Measurements from ENCODE around the gene MIER2.

Gene MIER2

DNA sequence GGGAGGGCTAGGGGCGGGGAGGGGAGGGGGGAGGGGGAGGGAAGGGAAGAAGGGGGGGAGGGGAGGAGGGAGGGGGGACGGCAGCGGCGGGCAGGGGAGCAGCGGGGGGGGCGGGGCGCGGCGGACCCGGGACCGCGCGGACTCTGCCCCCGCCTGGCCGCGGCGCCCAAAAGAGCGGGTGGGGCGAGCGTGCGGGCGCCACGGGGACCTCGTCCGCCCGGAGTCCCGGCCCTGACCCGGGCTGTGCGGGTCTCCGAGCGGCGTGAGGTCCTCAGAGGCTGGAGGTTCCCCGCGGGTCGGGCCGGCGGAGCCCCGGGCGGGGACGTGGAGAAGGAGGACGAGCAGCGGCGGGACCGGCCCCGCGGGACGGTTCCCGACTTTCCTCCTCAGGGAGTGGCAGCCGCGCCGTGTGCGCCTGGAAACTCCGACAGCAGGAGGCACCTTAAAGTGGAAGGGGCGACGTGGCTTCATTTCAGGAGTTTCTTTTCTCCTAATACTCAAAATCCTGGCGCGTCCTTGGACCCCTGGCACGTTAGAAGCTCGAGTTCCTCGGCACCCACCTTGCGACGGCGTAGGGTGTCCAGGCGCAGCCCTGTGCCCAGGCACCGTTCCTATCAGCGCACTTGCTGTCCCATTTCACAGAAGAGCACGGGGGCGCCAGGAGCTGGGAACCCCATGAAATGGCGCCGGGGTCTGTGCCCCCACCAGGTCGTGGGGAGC is 52.9 kb downstream of the MIER2 start:
- no peak overlapping the region for H3K4me3 ChIP-seq (replicated peaks; ENCODE audit: insufficient read depth, low read length)

DNA sequence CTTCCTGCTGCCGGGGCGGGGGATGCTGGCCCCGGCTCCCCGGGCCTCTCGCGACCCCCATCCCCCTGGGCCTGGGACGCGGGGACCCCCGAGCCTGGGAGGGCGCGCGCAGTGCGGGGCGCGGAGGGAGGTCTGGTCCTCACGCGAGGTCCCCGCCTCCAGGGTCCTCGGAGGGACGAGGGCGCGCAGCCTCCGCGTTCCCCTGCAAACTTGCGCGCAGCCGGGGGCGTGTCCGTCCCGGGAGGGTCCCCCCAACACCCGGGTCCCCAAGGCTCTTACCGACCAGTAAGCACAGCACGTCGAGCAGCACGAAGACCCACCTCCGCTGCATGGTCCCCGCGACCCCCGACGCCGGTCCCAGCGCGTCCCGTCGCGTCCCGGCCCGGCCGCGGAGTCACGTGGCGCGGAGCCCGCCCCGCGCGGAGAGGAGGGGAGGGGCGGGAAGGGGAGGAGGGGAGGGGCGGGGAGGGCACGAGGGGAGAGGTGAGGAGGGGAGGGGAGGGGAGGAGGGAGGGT is 53.5 kb downstream of the MIER2 start, which contains the start of gene PLPP2:
Gene PLPP2 (minus strand): TSS at position 398 of the 516 bp plus-strand sequence. CDS start 67 bp downstream, at position 331.
- Histone ChIP-seq H3K27ac (replicated peaks) (no peak within 1 kb of the TSS), H3K27me3 (ENCODE audit: insufficient read depth, poor library complexity, severe bottlenecking) (peaks cover 18% of the 10 kb centered on the region), H3K4me3 (replicated peaks; ENCODE audit: insufficient read depth, low read length) (no peak within 1 kb of the TSS)
- no peak for DNase-seq (ENCODE audit: low read depth in 1 of 2, low spot score in 1 of 2)
- no peak for TF ChIP-seq SPI1 (IDR thresholded peaks at IDR 0.05; ENCODE audit: borderline replicate concordance, low read depth)
- TF ChIP-seq GABPA (IDR thresholded peaks at IDR 0.05; ENCODE audit: low read depth): no peak
- no peak for TF ChIP-seq POLR2AphosphoS5 (IDR thresholded peaks at IDR 0.05; ENCODE audit: low read depth)
- TF ChIP-seq REST (IDR thresholded peaks at IDR 0.05; ENCODE audit: insufficient replicate concordance, low read depth): no peak
- no peak for TF ChIP-seq CTCF (IDR thresholded peaks at IDR 0.05; ENCODE audit: insufficient read depth, low read length)

More for the DNA sequence above, 52.9 kb downstream of the MIER2 start:
- DNase-seq (ENCODE audit: low read depth in 1 of 2, low spot score in 1 of 2): no peak
- TF ChIP-seq REST (IDR thresholded peaks at IDR 0.05; ENCODE audit: insufficient replicate concordance, low read depth): no peak
- TF ChIP-seq CTCF (IDR thresholded peaks at IDR 0.05; ENCODE audit: insufficient read depth, low read length): no peak
- TF ChIP-seq POLR2AphosphoS5 (IDR thresholded peaks at IDR 0.05; ENCODE audit: low read depth): no peak
- TF ChIP-seq SPI1 (IDR thresholded peaks at IDR 0.05; ENCODE audit: borderline replicate concordance, low read depth): no peak
- TF ChIP-seq GABPA (IDR thresholded peaks at IDR 0.05; ENCODE audit: low read depth): no peak
- Histone ChIP-seq H3K27ac (replicated peaks) (no peak overlapping the region), H3K27me3 (ENCODE audit: insufficient read depth, poor library complexity, severe bottlenecking) (peaks cover 18% of the 10 kb centered on the region)

DNA sequence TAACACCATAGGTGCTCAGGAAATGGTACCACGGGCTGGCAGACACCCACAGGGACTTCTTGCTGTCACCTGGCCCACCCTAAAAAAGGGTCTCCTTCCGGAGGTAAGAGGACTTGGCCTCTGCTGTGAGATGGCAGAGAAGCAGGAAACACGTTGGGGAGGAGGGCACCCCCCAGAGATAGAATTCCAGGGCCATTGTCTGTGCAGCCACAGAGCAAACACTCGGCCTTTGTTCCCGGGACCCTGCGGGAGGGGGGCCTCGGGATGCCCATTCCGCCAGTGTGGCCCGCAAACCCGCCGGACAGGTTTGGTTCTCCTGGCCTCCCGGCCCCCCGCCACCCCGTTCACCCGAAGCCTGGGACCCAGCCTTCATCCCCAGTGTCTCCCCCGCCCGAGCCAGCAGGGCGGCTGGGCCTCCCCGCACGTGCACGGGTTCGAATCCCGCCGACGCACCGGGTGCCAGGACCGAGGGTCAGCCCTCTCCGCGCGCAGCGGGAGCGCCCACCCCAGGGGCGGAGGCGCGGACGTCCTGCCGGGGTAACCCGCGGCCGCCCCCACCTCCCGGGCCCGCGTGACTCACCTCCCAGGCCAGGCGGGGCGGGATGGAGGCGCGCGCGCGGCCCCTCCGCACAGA is 54.1 kb downstream of the MIER2 start:
- Histone ChIP-seq H3K4me3 (replicated peaks; ENCODE audit: insufficient read depth, low read length) (no peak overlapping the region), H3K27ac (replicated peaks) (no peak overlapping the region), H3K27me3 (ENCODE audit: insufficient read depth, poor library complexity, severe bottlenecking) (peaks cover 18% of the 10 kb centered on the region)
- TF ChIP-seq GABPA (IDR thresholded peaks at IDR 0.05; ENCODE audit: low read depth): no peak
- TF ChIP-seq REST (IDR thresholded peaks at IDR 0.05; ENCODE audit: insufficient replicate concordance, low read depth): no peak
- no peak for TF ChIP-seq CTCF (IDR thresholded peaks at IDR 0.05; ENCODE audit: insufficient read depth, low read length)
- no peak for TF ChIP-seq POLR2AphosphoS5 (IDR thresholded peaks at IDR 0.05; ENCODE audit: low read depth)
- no peak for TF ChIP-seq SPI1 (IDR thresholded peaks at IDR 0.05; ENCODE audit: borderline replicate concordance, low read depth)
- no peak for DNase-seq (ENCODE audit: low read depth in 1 of 2, low spot score in 1 of 2)
